DND-41 (cell line): ENCODE results near the gene FBRSL1.

Experiments used
- CTCF ChIP-seq: IDR thresholded peaks from 2 replicates; pipeline ENCODE4 v1.5.1; 2012; ENCODE audit warnings: borderline replicate concordance, low read length, moderate library complexity, mild to moderate bottlenecking; ENCODE audit not compliant: poor library complexity, severe bottlenecking; ENCODE audit errors: extremely low read depth
- EZH2 ChIP-seq: IDR thresholded peaks from 3 replicates; pipeline ENCODE4 v1.6.1; 2012; ENCODE audit warnings: borderline replicate concordance, low read depth, mild to moderate bottlenecking, moderate library complexity, low read length, inconsistent platforms; ENCODE audit not compliant: severe bottlenecking

- no peak for TF ChIP-seq CTCF
- TF ChIP-seq EZH2 = no peak
These were observed 7.8 kb downstream of the FBRSL1 start for GRCh38 chr12:132497514-132498405.
